GM19455 (cell line): Measurements from ENCODE around the gene POMZP3.
"Not testable (repeated sequence)": the region's sequence is repeated elsewhere in the genome, so short reads cannot be mapped to it uniquely, and the experiment has no call there.

Experiments used
- ATAC-seq: cut with Tn5 transposase; IDR thresholded peaks from one replicate; pipeline ENCODE4 v1.9.1; 2021; ENCODE audit not compliant: unreplicated experiment

The POMZP3 gene

GRCh38 chr7:76588586-76588985, 38.5 kb downstream of the POMZP3 start:
- ATAC-seq = not testable (repeated sequence)

- not testable (repeated sequence) for ATAC-seq
These were observed 40.3 kb downstream of the POMZP3 start for GRCh38 chr7:76586585-76587315.

GRCh38 chr7:76583636-76584281, 43.3 kb downstream of the POMZP3 start:
- not testable (repeated sequence) for ATAC-seq

GRCh38 chr7:76582848-76583631, 44.0 kb downstream of the POMZP3 start:
- ATAC-seq = not testable (repeated sequence)

GRCh38 chr7:76575919-76576655, 51.0 kb downstream of the POMZP3 start:
- not testable (repeated sequence) for ATAC-seq

- not testable (repeated sequence) for ATAC-seq
These were observed 51.6 kb downstream of the POMZP3 start for GRCh38 chr7:76575431-76575830.

- ATAC-seq = not testable (repeated sequence)
These were observed 54.8 kb downstream of the POMZP3 start for GRCh38 chr7:76572296-76572695.

GRCh38 chr7:76570324-76570775, 56.7 kb downstream of the POMZP3 start:
- not testable (repeated sequence) for ATAC-seq

- ATAC-seq = not testable (repeated sequence)
These were observed 58.3 kb downstream of the POMZP3 start for GRCh38 chr7:76568742-76569141.

GRCh38 chr7:76567753-76568152, 59.3 kb downstream of the POMZP3 start:
- ATAC-seq = not testable (repeated sequence)

- ATAC-seq = not testable (repeated sequence)
These were observed 59.8 kb downstream of the POMZP3 start for GRCh38 chr7:76567311-76567710.

- not testable (repeated sequence) for ATAC-seq
These were observed 62.1 kb downstream of the POMZP3 start for GRCh38 chr7:76565001-76565400.

GRCh38 chr7:76561342-76561741, 65.7 kb downstream of the POMZP3 start:
- ATAC-seq = not testable (repeated sequence)

- ATAC-seq = not testable (repeated sequence)
These were observed 66.9 kb downstream of the POMZP3 start for GRCh38 chr7:76560157-76560556.
